AG09319 (cell line): ENCODE data around the gene HAUS5.

Experiments used
- DNase-seq: peaks from one replicate; pipeline ENCODE4 v3.0.0-alpha.2; 2010; ENCODE audit warnings: low read depth; ENCODE audit errors: extremely low read depth
- TF ChIP-seq, protein P1 (sequence below): IDR thresholded peaks from 2 replicates; pipeline ENCODE4 v1.5.1; 2011; ENCODE audit warnings: low read depth, mild to moderate bottlenecking, inconsistent platforms, low read length, moderate library complexity

HAUS5 gene

DNA sequence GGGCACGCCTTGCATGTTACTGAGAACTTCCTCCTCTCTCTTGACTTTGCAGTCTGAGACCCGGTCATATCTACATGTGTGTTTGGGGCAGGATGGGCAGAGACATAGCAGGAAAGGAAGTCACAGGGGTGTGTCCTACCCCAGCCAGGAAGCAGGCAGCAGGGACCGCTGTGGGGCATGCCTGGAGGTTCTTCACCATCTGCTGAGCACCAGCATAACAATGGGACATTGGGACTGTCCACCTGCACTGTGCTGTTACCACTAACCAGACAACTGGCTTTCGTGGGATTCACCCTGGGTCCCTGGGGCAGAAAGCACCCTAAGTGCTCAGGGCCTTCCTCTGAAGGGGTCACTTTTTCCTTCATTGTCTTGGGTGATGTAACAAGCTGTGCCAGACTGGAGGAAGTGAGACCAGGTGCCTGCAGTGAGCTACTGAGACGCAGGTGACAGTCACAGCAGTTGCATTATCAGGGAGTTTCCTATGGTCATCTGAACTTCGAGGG, 2.6 kb upstream of the HAUS5 start:
- TF ChIP-seq, protein P1, sequence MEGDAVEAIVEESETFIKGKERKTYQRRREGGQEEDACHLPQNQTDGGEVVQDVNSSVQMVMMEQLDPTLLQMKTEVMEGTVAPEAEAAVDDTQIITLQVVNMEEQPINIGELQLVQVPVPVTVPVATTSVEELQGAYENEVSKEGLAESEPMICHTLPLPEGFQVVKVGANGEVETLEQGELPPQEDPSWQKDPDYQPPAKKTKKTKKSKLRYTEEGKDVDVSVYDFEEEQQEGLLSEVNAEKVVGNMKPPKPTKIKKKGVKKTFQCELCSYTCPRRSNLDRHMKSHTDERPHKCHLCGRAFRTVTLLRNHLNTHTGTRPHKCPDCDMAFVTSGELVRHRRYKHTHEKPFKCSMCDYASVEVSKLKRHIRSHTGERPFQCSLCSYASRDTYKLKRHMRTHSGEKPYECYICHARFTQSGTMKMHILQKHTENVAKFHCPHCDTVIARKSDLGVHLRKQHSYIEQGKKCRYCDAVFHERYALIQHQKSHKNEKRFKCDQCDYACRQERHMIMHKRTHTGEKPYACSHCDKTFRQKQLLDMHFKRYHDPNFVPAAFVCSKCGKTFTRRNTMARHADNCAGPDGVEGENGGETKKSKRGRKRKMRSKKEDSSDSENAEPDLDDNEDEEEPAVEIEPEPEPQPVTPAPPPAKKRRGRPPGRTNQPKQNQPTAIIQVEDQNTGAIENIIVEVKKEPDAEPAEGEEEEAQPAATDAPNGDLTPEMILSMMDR = no peak
- no peak for DNase-seq

DNA sequence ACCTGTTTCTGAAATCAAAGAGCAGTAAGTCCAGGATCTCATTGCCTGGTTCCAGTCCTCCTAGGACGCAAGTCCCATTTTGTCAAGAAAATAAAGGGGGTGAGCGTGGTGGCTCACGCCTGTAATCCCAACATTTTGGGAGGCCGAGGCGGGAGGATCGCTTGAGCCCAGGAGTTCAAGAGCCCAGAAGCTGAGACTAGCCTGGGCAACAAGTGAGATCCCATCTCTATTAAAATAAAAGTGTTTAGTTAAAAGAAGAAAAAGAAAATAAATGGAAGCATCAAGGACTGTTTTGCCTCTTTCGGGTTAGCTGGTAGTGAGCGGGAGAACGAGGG, 344 bp upstream of the HAUS5 start:
- no peak for DNase-seq

DNA sequence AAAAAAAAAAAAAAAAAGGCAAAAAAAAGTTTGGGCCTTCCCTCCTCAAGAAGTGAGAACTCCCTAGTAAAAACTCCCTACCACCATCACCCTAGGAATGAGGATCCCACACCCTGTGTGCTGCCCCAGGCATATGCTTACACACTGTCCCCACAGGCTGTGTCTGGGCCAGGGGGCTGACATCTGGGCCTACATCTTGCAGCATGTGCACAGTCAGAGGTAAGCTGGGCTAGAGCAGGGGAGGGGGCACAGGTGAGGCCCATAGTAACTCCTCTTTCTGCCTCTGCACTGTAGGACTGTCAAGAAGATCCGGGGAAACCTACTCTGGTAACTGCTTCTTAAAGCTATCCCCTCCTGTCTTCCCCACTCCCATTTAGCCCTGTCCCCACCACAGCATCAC, 1.0 kb downstream of the HAUS5 start:
- TF ChIP-seq, protein P1 = no peak
- no peak for DNase-seq

More for the DNA sequence above, 344 bp upstream of the HAUS5 start:
- TF ChIP-seq, protein P1 = no peak

DNA sequence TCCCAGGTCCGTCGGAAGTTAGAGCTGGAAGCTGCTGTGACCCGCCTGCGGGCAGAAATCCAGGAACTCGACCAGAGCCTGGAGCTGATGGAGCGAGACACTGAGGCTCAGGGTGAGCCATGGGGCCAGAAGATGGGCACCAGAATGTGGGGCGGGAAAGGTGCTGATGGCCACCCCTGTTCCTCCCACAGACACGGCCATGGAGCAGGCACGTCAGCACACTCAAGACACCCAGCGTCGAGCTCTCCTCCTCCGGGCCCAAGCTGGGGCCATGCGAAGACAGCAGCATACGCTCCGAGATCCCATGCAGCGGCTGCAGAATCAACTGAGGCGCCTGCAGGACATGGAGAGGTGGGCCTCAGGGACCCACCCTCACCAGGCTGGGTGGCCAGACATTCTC, 2.5 kb downstream of the HAUS5 start:
- DNase-seq = no peak
- TF ChIP-seq, protein P1 = no peak

DNA sequence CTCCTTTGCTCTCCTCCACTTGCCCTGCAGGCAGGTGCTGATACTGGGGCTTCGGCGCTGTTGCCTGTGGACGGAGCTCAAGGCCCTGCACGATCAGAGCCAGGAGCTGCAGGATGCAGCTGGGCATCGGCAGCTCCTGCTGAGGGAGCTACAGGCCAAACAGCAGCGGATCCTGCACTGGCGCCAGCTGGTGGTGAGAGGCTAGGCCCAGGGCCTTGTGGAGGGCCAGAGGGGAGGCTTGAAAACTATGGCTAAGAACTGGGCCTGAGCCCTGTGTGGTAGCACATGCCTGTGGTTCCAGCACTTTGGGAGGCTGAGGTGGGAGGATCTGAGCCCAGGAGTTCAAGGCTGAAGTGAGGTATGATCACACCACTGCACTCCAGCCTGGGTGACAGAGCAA, 6.3 kb downstream of the HAUS5 start:
- DNase-seq = no peak
- TF ChIP-seq, protein P1 = no peak

DNA sequence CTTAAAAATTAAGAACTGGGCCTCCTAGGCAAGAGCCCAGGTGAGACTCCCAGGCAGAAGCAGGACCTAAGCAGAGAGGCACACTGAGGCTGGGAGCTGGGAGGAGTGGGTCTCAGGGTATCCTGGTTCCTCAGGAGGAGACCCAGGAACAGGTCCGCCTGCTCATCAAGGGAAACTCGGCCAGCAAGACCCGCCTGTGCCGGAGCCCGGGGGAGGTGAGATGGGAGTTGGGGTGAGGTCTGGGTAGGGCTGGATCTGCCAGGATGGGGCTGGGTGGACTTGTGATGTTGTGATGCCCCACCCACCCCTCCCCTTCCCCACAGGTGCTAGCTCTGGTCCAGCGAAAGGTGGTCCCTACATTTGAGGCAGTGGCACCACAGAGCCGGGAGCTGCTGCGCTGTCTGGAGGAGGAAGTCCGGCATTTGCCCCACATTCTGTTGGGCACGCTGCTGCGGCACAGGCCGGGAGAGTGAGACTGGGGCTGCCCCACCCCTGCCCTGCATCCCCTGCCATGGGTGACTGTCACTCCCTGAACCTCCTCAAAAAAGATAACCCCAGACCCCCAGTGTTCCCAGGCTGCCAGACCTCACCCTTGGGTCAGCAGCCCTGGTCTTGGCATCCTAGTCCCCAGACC, 6.9 kb downstream of the HAUS5 start:
- TF ChIP-seq, protein P1 = no peak
- no peak for DNase-seq

DNA sequence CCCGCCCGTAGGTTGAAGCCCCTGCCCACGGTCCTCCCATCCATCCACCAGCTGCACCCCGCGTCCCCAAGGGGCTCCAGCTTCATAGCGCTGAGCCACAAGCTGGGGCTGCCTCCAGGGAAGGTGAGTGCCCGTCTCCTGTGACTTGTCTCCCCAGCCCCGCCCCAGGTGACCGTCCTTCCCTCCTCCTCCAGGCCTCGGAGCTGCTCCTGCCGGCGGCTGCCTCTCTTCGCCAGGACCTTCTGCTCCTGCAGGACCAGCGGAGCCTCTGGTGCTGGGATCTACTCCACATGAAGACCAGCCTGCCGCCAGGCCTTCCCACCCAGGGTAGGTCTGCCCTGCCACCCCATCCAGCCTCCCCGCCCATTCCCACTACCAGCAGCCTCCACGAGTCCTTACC, 7.5 kb downstream of the HAUS5 start:
- DNase-seq = no peak
- TF ChIP-seq, protein P1 = no peak
